Activated naive CD4-positive, alpha-beta T cell treated with anti-CD3 and anti-CD28 coated beads, Interleukin-2, amount 50 U/mL, for 16 hours (primary cell): ENCODE measurements around the gene CDC45.
"Not testable (repeated sequence)": the region's sequence is repeated elsewhere in the genome, so short reads cannot be mapped to it uniquely, and the experiment has no call there.

Experiments used
- DNase-seq: peaks from one replicate; pipeline ENCODE4 v3.0.0-alpha.2; 2020

The CDC45 gene

GRCh38 chr22:19518635-19519034 lies 38.9 kb downstream of the CDC45 start:
- DNase-seq, result no peak

DNA sequence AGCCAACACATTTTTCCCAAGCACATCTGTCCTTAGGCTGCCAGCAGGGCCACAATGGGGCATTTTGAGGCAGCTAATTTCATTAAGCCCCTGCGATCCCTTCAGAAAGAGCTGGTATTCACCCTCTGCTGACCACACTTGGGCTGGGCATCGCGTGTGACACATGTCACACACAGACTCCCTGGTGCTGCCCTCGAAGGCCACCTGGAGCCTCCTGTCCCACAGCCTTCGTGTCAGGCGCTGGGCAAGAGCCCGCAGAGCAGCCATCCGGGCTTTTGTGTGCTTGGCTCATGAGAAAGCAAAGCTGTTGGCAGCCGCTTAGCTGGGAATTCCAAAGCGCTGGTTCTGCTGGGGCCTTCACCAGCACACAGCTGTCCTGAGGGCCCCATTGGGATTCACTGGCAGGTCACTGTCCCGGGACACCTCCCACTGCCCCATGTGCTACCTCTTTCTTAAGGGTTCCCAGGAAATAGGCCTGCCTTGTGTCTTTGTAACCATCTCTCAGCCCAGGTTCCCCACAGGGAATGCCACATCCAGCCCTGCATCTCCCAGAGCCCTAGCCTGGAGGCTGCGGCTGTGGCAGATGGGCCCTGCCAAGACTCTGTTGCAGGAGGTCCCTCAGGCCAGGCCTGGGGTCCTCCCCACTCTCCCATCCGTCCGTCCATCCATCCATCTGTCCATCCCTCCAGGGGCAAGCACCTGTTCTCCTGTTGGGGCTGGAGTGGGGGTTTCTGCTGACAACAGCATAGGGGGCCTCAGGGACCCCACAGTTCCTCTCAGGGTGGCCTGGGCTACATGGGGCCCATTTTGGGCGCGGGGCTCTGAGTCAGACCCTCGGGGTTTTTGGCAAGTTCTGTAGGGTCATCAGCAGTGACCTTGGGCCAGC lies 39.6 kb downstream of the CDC45 start:
- DNase-seq, result no peak

- no peak for DNase-seq
These were observed 40.3 kb downstream of the CDC45 start for GRCh38 chr22:19520007-19520406.

- DNase-seq, result no peak
These were observed 41.0 kb downstream of the CDC45 start for GRCh38 chr22:19520566-19521305.

- DNase-seq, result no peak
These were observed 42.6 kb downstream of the CDC45 start for GRCh38 chr22:19522190-19522880.

DNA sequence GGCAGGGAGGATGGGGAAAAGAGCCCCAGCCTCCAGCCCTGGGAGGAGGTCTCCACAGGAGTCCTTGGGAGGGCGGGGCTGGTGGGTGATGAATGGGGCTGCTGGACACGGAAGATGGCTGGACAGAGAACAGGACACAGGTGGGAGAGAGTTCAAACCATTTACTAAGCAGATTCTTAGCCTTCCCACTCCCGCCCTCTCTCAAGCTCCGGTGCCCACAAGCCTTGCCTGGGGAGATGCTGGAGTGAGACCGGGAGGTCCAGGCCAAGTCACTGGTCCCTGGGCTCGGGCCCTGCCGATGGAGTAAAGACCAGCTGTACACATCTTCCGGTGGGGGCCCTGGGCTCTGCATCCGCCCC lies 43.1 kb downstream of the CDC45 start:
- DNase-seq, result no peak

GRCh38 chr22:19523240-19524169 lies 43.8 kb downstream of the CDC45 start:
- DNase-seq, result peak; percentile 38

DNA sequence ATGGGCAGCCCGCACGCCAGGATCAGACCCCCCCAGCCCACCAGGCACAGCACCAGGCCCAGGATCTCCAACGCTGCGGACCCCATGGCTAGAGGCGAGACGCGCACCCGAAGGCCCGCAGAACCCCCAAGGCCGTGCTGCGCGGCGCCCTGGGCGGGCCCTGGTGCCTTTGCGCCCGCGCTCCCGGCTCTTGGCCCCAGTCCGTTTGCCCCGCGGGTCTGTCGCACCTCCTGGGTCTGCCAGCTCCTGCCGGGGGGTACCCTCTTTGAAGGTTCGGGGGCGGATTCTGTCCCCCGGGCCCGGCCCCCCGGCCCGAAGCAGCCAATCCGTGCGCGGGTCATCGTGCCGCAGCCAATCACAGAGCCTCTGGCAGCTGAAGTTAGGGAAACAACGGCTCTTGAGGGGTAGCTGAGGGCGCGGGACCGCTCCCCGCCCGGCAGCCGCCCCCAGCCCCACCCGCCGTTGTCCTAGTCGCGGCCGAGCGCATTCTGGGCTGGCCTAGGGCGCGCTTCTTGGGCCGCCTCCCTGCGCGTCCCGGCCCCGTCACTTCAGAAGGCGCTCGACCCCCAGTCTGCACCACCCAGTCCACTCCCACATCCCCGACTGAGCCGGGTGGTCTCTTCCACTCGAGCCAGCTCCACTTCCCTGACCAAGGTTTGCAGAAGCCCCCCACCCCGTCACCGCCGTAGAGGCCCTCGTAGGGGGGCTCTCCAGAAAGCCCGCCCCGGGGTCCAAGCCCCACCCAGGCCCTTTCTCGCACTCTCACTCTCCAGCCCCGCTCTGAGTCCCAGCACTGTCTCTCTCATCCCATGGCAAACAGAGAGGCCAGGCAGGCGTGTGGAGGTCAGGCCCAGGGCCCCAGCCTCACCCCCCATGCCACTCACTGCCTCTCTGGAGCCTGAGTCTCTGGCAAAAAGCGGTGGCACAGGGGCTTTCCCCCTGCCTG lies 44.7 kb downstream of the CDC45 start, which contains the start of gene CLDN5:
Gene CLDN5 (minus strand): TSS at position 241 of the 946 bp plus-strand sequence. CDS start 155 bp downstream, at position 86.
- DNase-seq, result no peak

GRCh38 chr22:19525116-19525660 lies 45.5 kb downstream of the CDC45 start:
- no peak for DNase-seq

DNA sequence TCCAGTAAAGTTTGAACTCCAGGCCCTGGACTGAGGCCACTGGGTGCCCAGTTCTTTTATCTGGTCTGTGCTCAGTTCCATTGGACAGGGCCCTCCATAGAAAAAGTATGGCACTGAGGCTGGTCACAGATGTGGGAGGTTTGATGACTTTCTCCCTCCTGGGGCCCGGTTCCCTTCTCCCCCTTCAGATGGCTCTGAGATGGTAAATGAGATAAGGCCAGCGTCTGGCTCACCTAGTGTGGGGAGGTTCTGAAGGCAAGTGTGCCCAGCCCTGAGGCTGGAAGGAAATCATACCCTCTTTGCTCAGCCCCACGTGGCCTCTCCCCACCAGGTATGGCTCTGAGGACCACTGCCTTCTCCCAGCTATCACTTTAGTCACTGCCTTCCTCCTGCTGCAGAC lies 45.9 kb downstream of the CDC45 start:
- DNase-seq, result no peak

GRCh38 chr22:19526076-19526701 lies 46.5 kb downstream of the CDC45 start:
- no peak for DNase-seq

GRCh38 chr22:19526702-19527111 lies 47.0 kb downstream of the CDC45 start:
- no peak for DNase-seq

DNA sequence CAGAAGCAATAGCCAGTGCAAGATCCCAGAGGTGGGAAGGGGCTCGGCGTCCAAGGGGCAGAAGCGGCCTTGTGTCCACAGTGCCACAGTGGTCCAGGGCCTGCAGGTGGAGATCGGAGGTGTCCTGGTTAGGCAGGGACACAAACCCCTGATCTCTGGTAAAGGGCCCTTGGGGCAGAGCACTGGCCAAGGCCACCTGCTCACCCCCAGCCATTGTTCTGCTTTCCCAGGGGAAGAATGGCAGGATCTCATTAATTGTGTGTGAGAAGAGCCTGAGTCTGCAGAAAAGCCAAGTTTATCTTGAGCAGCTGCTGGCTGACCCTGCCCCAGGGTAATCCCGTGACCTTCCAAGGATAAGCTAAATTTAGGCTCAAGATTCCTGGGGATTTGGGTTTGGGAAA lies 47.6 kb downstream of the CDC45 start:
- no peak for DNase-seq

- no peak for DNase-seq
These were observed 48.2 kb downstream of the CDC45 start for GRCh38 chr22:19527861-19528417.

- no peak for DNase-seq
These were observed 50.1 kb downstream of the CDC45 start for GRCh38 chr22:19529811-19530210.

- DNase-seq, result no peak
These were observed 51.0 kb downstream of the CDC45 start for GRCh38 chr22:19530751-19531150.

- not testable (repeated sequence) for DNase-seq
These were observed 51.6 kb downstream of the CDC45 start for GRCh38 chr22:19531327-19531726.

- DNase-seq, result no peak
These were observed 53.4 kb downstream of the CDC45 start for GRCh38 chr22:19533049-19533626.

- no peak for DNase-seq
These were observed 54.1 kb downstream of the CDC45 start for GRCh38 chr22:19533857-19534256.

DNA sequence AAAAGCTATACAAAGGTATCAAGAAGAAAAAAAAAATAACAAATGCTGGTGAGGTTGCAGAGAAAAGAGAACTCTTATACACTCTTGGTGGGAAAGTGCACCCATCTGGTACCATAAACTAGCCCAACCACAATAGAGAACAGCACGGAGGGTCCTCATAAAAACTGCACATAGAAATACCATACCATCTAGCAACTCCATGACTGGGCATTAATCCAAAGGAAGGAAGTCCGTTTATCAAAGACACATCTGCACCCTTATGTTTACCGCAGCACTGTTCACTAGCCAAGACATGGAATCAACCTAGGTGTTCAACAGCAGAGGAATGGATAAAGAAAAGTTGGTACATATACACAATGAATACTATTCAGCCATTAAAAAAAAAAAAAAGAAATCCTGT lies 55.3 kb downstream of the CDC45 start:
- no peak for DNase-seq
